ENCODE results near the gene GLRX5. TPM values are rescaled to one million over a fixed set of nuclear protein-coding genes. Genes with fewer than 3 reads are reported as not detected.

The GLRX5 gene
- 40.9 and 57.1 TPM in 2 replicates for total RNA-seq (2014; rRNA removed; shearing (Covaris generic))

GRCh38 chr14:95534299-95535225, at the start of gene GLRX5:
GLRX5 (plus strand) TSS chr14:95535050; CDS start chr14:95535090, 40 bp downstream.
- peak; percentile 98 for DNase-seq (ENCODE audit: low read depth)

GRCh38 chr14:95485222-95485819, 49.5 kb upstream of the GLRX5 start:
- no peak for DNase-seq (ENCODE audit: low read depth)

GRCh38 chr14:95486875-95487668, 47.8 kb upstream of the GLRX5 start:
- no peak for DNase-seq (ENCODE audit: low read depth)

- no peak for DNase-seq (ENCODE audit: low read depth)
Observed at GRCh38 chr14:95487669-95488084, 47.2 kb upstream of the GLRX5 start.

GRCh38 chr14:95488376-95489213, 46.3 kb upstream of the GLRX5 start:
- no peak for DNase-seq (ENCODE audit: low read depth)

- peak; percentile 3 for DNase-seq (ENCODE audit: low read depth)
Observed at GRCh38 chr14:95489214-95490137, 45.4 kb upstream of the GLRX5 start.

- DNase-seq (ENCODE audit: low read depth) = no peak
Observed at GRCh38 chr14:95490138-95490509, 44.7 kb upstream of the GLRX5 start.

DNA sequence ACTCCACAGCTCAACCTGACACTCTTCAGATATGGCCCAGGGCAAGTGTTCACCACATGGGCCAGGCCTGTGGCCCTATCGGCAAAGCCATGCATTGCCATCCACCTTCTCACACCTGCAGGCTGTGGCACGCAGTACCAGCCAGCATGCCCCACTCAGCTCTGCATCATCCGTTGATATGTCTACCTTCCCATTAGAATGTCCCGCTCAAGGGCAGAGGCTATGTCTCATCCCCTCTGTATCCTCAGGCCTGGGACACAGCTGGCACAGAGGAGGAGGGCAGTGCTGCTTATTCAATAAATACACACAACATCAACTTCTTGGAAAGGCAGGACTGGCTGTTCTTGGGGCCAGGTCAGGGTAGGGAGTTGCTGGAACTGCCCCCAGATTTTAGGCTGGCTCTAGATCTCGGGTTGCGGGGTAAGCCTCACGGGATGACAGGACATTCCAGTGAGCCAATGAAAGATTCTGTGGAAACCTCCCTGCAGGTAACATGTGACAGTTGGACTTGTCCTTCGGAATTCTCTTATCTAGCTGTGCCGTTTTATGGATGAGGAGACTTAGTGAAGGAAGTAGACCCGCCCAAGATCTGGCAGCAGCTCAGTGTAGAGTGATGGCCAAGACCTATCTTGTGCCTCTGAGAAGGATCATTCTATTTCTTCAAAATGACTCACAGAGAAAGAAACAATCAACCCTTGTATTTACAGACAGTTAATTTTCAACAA, 44.0 kb upstream of the GLRX5 start:
- DNase-seq (ENCODE audit: low read depth) = no peak

- no peak for DNase-seq (ENCODE audit: low read depth)
Observed at GRCh38 chr14:95491936-95492608, 42.8 kb upstream of the GLRX5 start.

GRCh38 chr14:95493503-95493902, 41.3 kb upstream of the GLRX5 start:
- DNase-seq (ENCODE audit: low read depth) = no peak

DNA sequence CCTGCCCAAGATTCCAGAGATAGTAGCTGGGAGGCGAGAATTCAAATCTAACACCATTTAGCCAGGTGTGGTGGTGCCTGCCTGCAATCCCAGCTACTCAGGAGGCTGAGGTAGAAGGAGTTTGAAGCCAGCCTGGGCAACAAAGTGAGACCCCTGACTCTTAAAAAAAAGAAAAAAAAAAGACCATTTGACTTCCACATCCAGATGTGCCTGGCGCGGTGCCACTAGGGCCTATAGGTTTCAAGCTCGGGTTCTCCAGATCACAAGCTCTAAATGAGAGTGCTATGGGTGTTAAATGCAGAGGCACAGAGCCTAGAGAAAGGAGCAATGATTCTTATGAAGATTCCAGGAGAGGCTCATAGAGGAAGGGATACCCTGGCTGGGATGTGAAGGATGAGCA, 40.9 kb upstream of the GLRX5 start:
- no peak for DNase-seq (ENCODE audit: low read depth)

GRCh38 chr14:95494456-95494855, 40.4 kb upstream of the GLRX5 start:
- no peak for DNase-seq (ENCODE audit: low read depth)

GRCh38 chr14:95495076-95495475, 39.8 kb upstream of the GLRX5 start:
- DNase-seq (ENCODE audit: low read depth) = no peak

- DNase-seq (ENCODE audit: low read depth) = no peak
Observed at GRCh38 chr14:95495538-95496025, 39.3 kb upstream of the GLRX5 start.

GRCh38 chr14:95496111-95496681, 38.7 kb upstream of the GLRX5 start:
- no peak for DNase-seq (ENCODE audit: low read depth)

GRCh38 chr14:95496690-95497259, 38.1 kb upstream of the GLRX5 start:
- no peak for DNase-seq (ENCODE audit: low read depth)

GRCh38 chr14:95497561-95498011, 37.3 kb upstream of the GLRX5 start:
- no peak for DNase-seq (ENCODE audit: low read depth)
